Activated CD4-positive, alpha-beta T cell treated with anti-CD3 and anti-CD28 coated beads, Interleukin-2, amount 10 ng/mL, durations not matched to agents 7 days and 5 days (primary cell): ENCODE results near the gene ZNF280B. TPM values are rescaled to one million over a fixed set of nuclear protein-coding genes. Genes with fewer than 3 reads are reported as not detected.
"Not testable (repeated sequence)": the region's sequence is repeated elsewhere in the genome, so short reads cannot be mapped to it uniquely, and the experiment has no call there.

Experiments used
- CTCF ChIA-PET: fragments of 350-600 bp; sonication (Branson Sonifier 250); formaldehyde crosslinking; loops from one replicate; lab custom pipeline; 2021; ENCODE audit warnings: antibody characterized with exemption; lab: Charles Lee
- POLR2A ChIA-PET: fragments of 350-600 bp; sonication (Branson Sonifier 250); formaldehyde crosslinking; loops from one replicate; lab custom pipeline; 2021; ENCODE audit warnings: antibody characterized with exemption; lab: Charles Lee
- DNase-seq: peaks from one replicate; pipeline ENCODE4 v3.0.0-alpha.2; 2020
- H3K27ac Mint-ChIP-seq: one replicate; pipeline ENCODE4 v1.8.0; 2021; ENCODE audit warnings: mild to moderate bottlenecking, moderate library complexity, mixed read lengths
- H3K27me3 Mint-ChIP-seq: one replicate; pipeline ENCODE4 v1.8.0; 2021; ENCODE audit warnings: mixed read lengths
- H3K36me3 Mint-ChIP-seq: one replicate; pipeline ENCODE4 v1.8.0; 2021; ENCODE audit warnings: low read depth, mixed read lengths
- H3K4me1 Mint-ChIP-seq: one replicate; pipeline ENCODE4 v1.8.0; 2021; ENCODE audit warnings: mixed read lengths
- H3K4me3 Mint-ChIP-seq: one replicate; pipeline ENCODE4 v1.8.0; 2021; ENCODE audit warnings: mild to moderate bottlenecking, moderate library complexity, mixed read lengths
- H3K9me3 Mint-ChIP-seq: one replicate; pipeline ENCODE4 v1.8.0; 2021; ENCODE audit warnings: mixed read lengths
- total RNA-seq, 2 experiments: library from RNA; stranded (reverse); gene quantifications; one replicate each; pipeline ENCODE4 v1.2.3, GENCODE V29; 2021

ZNF280B gene
- total RNA-seq, 2 experiments from 2014 or later, result 1.9 to 2.5 TPM

GRCh38 chr22:22450343-22450839, 58.2 kb downstream of the ZNF280B start:
- Mint-ChIP-seq H3K27me3 (peaks cover 61% of the 10 kb centered on the region), H3K27ac (no peak overlapping the region), H3K9me3 (peaks cover 12% of the 10 kb centered on the region), H3K36me3 (no peaks in the 10 kb centered on the region), H3K4me3 (no peak overlapping the region), H3K4me1 (no peaks in the 10 kb centered on the region)
- POLR2A ChIA-PET, result no interaction called here
- CTCF ChIA-PET, result interaction anchor here (1.0 kb wide), 1 partner anchor 14 kb away, joined by 3 read pairs; no protein-coding TSS in a partner anchor
- DNase-seq, result no peak

GRCh38 chr22:22449819-22450218, 58.7 kb downstream of the ZNF280B start:
- ChIA-PET POLR2A (no interaction called here), CTCF (no interaction called here)
- H3K36me3 Mint-ChIP-seq, result no peaks in the 10 kb centered on the region
- peaks cover 59% of the 10 kb centered on the region for H3K27me3 Mint-ChIP-seq
- no peak overlapping the region for H3K27ac Mint-ChIP-seq
- H3K4me3 Mint-ChIP-seq, result no peak overlapping the region
- no peak for DNase-seq
- no peaks in the 10 kb centered on the region for H3K4me1 Mint-ChIP-seq
- H3K9me3 Mint-ChIP-seq, result peaks cover 12% of the 10 kb centered on the region

GRCh38 chr22:22446517-22446916, 62.0 kb downstream of the ZNF280B start:
- Mint-ChIP-seq H3K4me3 (no peak overlapping the region), H3K4me1 (no peaks in the 10 kb centered on the region), H3K36me3 (no peaks in the 10 kb centered on the region), H3K9me3 (no peaks in the 10 kb centered on the region), H3K27me3 (peaks cover 37% of the 10 kb centered on the region), H3K27ac (no peak overlapping the region)
- CTCF ChIA-PET, result no interaction called here
- DNase-seq, result no peak
- POLR2A ChIA-PET, result no interaction called here

- H3K27ac Mint-ChIP-seq, H3K4me3 Mint-ChIP-seq, H3K36me3 Mint-ChIP-seq, CTCF ChIA-PET, POLR2A ChIA-PET, DNase-seq, H3K9me3 Mint-ChIP-seq, H3K4me1 Mint-ChIP-seq: not testable (repeated sequence)
- H3K27me3 Mint-ChIP-seq, result peaks cover 27% of the 10 kb centered on the region
Measured at GRCh38 chr22:22444007-22444589, 64.4 kb downstream of the ZNF280B start.

GRCh38 chr22:22442928-22443709, 65.4 kb downstream of the ZNF280B start:
- Mint-ChIP-seq H3K27me3 (peaks cover 27% of the 10 kb centered on the region), H3K27ac (no peak overlapping the region), H3K9me3 (no peaks in the 10 kb centered on the region), H3K4me1 (no peaks in the 10 kb centered on the region), H3K36me3 (no peaks in the 10 kb centered on the region), H3K4me3 (no peak overlapping the region)
- no peak for DNase-seq
- ChIA-PET CTCF (no interaction called here), POLR2A (no interaction called here)

GRCh38 chr22:22441626-22442025, 66.9 kb downstream of the ZNF280B start:
- H3K4me3 Mint-ChIP-seq, H3K27ac Mint-ChIP-seq, POLR2A ChIA-PET, H3K36me3 Mint-ChIP-seq, H3K4me1 Mint-ChIP-seq, DNase-seq, CTCF ChIA-PET, H3K9me3 Mint-ChIP-seq: not testable (repeated sequence)
- H3K27me3 Mint-ChIP-seq, result peaks cover 30% of the 10 kb centered on the region

- Mint-ChIP-seq H3K27ac (no peak overlapping the region), H3K4me3 (no peak overlapping the region)
- CTCF ChIA-PET, result no interaction called here
Measured at GRCh38 chr22:22440188-22440587, 68.4 kb downstream of the ZNF280B start.

More at GRCh38 chr22:22440188-22440587, 68.4 kb downstream of the ZNF280B start:
- no peaks in the 10 kb centered on the region for H3K4me1 Mint-ChIP-seq
- H3K27me3 Mint-ChIP-seq, result peaks cover 32% of the 10 kb centered on the region
- H3K36me3 Mint-ChIP-seq, result no peaks in the 10 kb centered on the region
- no peak for DNase-seq
- POLR2A ChIA-PET, result no interaction called here
- H3K9me3 Mint-ChIP-seq, result no peaks in the 10 kb centered on the region

Other genes starting within 250 kb of the ZNF280B start
- not detected for gene ZNF280A, start 11.5 kb upstream of the ZNF280B start, total RNA-seq
- gene PRAME, start 50.5 kb upstream of the ZNF280B start, total RNA-seq, result not detected
- gene GGTLC2, start 135.9 kb upstream of the ZNF280B start, total RNA-seq, result not detected